Duodenal mucosa (tissue), 2 donors: Measurements from ENCODE around the gene DDX23.
A peak's percentile ranks its signal among the peaks of the same experiment; 100 is the strongest.
"Not testable (repeated sequence)": the region's sequence is repeated elsewhere in the genome, so short reads cannot be mapped to it uniquely, and the experiment has no call there.

Source experiments
- H3K27ac ChIP-seq: one replicate; pipeline ENCODE4 v1.7.0; 2013; ENCODE audit warnings: low read depth, low read length
- H3K27me3 ChIP-seq, 2 donors: one replicate each; pipeline ENCODE4 v1.7.0; 2013; ENCODE audit warnings: low read length in 2 of 2, control low read depth in 1 of 2; ENCODE audit not compliant: insufficient read depth in 2 of 2, control insufficient read depth in 1 of 2
- H3K36me3 ChIP-seq, 2 donors: one replicate each; pipeline ENCODE4 v1.7.0; 2013; ENCODE audit warnings: low read length in 2 of 2, control low read depth in 1 of 2; ENCODE audit not compliant: insufficient read depth in 2 of 2, control insufficient read depth in 1 of 2
- H3K4me1 ChIP-seq, 2 donors: one replicate each; pipeline ENCODE4 v1.7.0; 2013; ENCODE audit warnings: low read length in 2 of 2, control low read depth in 1 of 2; ENCODE audit not compliant: insufficient read depth in 2 of 2, control insufficient read depth in 1 of 2
- H3K4me3 ChIP-seq, 2 donors: one replicate each; pipeline ENCODE4 v1.7.0; 2013; ENCODE audit warnings: low read length in 2 of 2, low read depth in 1 of 2
- H3K9ac ChIP-seq, 2 donors: one replicate each; pipeline ENCODE4 v1.7.0; 2013; ENCODE audit warnings: low read length in 2 of 2, low read depth in 1 of 2
- H3K9me3 ChIP-seq, 2 donors: one replicate each; pipeline ENCODE4 v1.7.0; 2013; ENCODE audit warnings: low read length in 2 of 2, control low read depth in 1 of 2; ENCODE audit not compliant: control insufficient read depth in 1 of 2

The DDX23 gene

DNA sequence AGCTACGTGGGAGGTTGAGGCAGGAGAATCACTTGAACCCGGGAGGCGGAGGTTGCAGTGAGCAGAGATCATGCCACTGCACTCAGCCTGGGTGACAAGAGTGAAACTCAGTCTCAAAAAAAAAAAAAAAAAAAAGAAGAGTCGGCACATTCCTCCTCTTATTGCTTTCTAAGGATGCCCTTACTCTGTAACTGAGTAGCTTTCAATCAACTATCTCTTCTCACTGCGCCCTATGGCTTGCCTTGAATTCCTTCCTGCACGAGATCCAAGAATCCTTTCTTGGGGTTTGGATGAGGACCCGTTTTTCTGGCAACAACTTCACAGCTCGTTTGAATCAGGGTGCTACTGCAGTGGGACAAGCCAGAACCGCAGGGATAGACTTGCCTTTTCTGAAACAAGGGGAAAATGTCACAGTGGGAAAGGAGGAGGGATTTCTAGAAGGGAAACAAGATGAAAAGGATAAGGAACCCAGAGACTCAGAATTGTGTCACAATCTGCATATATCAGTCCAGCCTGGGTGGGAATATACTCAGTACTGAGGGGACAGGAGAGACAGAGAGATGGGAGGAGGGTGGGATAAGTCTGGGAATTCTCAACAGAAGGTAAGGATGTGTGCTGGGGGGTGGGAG is 29.8 kb upstream of the DDX23 start:
- Histone ChIP-seq H3K36me3 (no peaks in the 10 kb centered on the region), H3K9ac (no peak overlapping the region), H3K27ac (no peak overlapping the region), H3K4me3 (no peak overlapping the region), H3K4me1 (peaks cover 13 to 15% of the 10 kb centered on the region in 2 donors), H3K9me3 (no peaks in the 10 kb centered on the region), H3K27me3 (peaks cover 0 to 4% of the 10 kb centered on the region in 2 donors)

DNA sequence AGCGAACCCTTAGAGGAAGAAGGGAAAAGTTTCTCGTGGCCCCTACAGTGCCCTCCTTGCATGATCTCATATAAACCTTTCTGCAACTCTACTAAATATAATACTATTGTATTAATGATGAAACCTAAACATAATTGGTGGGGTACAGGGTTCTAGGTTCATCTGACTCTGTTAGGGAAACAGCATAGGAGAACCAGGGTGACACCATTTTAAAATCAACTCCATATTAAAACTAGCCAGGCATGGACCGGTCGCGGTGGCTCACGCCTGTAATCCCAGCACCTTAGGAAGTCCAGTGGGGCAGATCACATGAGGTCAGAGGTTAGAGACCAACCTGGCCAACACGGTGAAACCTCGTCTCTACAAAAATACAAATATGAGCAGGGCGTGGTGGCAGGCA is 28.7 kb upstream of the DDX23 start:
- Histone ChIP-seq H3K27me3 (peaks cover 0 to 4% of the 10 kb centered on the region in 2 donors), H3K4me1 (peaks cover 13 to 15% of the 10 kb centered on the region in 2 donors), H3K9ac (no peak overlapping the region), H3K9me3 (no peaks in the 10 kb centered on the region), H3K4me3 (no peak overlapping the region), H3K27ac (no peak overlapping the region), H3K36me3 (no peaks in the 10 kb centered on the region)

DNA sequence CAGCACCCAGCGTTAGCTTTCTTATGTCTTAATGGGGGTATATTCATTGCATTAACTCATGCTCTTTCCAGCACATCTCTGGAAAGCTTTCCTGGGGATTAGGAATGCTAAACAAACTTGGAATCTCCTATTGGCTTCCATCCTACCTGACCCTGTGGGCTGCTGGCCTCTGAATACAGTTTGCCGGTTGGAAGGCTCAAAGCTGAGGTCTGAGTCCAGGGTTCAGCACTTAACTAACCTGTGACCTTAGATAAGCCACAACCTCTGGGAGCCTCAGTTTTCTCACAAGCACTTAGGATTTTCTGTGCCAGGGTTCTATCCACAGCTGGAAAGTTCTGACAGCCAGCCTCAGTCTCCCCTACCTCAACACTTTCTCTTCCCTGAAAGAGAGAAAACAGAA is 26.6 kb upstream of the DDX23 start:
- H3K36me3 ChIP-seq: no peaks in the 10 kb centered on the region
- no peak overlapping the region for H3K4me3 ChIP-seq
- H3K27me3 ChIP-seq: peaks cover 0 to 4% of the 10 kb centered on the region in 2 donors
- peaks cover 9 to 10% of the 10 kb centered on the region in 2 donors for H3K4me1 ChIP-seq
- no peak overlapping the region for H3K9ac ChIP-seq
- H3K27ac ChIP-seq: no peak overlapping the region
- no peaks in the 10 kb centered on the region for H3K9me3 ChIP-seq

DNA sequence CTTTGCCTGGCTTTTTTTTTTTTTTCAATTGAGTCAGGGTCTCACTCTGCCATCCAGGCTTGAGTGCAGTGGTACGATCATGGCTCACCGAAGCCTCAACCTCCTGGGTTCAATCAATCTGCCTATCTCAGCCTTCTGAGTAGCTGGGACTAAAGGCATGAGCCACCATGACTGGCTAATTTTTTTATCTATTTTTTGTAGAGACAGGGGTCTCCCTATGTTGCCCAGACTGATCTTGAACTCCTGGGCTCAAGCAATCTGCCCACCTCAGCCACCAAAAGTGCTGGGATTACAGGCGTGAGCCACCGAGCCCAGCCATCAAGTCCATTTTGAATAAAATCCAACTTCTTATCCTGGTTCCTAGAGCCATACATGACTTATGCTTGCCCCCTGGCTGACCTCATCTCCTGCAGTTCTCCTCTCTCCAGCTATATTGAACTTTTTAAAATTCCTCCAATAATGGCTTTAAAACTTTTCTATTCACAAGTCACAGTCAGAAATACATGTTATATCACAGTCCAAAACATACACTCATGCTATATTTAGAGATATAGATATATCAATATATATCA is 24.1 kb upstream of the DDX23 start:
- no peaks in the 10 kb centered on the region for H3K9me3 ChIP-seq
- no peaks in the 10 kb centered on the region for H3K4me1 ChIP-seq
- no peak overlapping the region for H3K27ac ChIP-seq
- H3K27me3 ChIP-seq: no peaks in the 10 kb centered on the region
- no peaks in the 10 kb centered on the region for H3K36me3 ChIP-seq
- H3K4me3 ChIP-seq: no peak overlapping the region
- no peak overlapping the region for H3K9ac ChIP-seq

DNA sequence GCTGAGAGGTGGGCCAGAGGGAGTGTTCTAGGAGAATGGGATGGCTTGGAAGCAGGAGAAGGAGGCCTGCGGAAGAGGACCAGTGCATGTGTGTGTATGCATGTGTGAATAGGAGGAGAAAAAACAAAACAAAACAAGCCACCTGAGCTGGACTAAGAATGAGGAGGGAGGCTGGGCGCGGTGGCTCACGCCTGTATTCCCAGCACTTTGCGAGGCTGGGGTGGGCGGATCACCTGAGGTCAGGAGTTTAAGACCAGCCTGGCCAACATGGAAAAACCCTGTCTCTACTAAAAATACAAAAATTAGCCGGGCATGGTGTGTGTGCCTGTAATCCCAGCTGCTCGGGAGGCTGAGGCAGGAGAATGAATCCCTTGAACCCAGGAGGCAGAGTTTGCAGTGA is 21.6 kb upstream of the DDX23 start:
- H3K36me3 ChIP-seq, H3K27ac ChIP-seq, H3K9me3 ChIP-seq, H3K27me3 ChIP-seq, H3K4me3 ChIP-seq, H3K4me1 ChIP-seq, H3K9ac ChIP-seq: not testable (repeated sequence)

DNA sequence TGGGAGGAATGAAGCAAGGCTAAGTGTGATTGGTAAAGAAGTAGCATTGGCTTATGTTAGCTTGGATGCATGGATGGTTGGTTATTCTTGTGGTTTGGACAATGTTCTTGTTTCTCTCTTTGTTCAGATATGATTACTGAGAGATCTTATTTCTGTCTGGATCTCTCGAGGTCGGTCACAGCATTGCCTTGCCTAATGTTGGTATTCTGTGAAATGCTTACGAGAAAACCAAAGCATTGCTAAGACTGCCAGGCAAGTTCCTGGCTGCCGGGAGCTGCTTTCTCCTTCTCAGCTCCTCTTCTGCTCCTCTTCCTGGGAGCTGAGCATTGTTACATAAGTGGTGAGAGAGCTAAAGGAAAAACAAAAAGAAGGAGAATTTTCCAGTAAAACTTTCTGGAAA is 21.1 kb upstream of the DDX23 start:
- Histone ChIP-seq H3K36me3 (no peaks in the 10 kb centered on the region), H3K27me3 (no peaks in the 10 kb centered on the region), H3K27ac (no peak overlapping the region), H3K4me3 (no peak overlapping the region), H3K9me3 (no peaks in the 10 kb centered on the region), H3K4me1 (no peaks in the 10 kb centered on the region), H3K9ac (no peak overlapping the region)

DNA sequence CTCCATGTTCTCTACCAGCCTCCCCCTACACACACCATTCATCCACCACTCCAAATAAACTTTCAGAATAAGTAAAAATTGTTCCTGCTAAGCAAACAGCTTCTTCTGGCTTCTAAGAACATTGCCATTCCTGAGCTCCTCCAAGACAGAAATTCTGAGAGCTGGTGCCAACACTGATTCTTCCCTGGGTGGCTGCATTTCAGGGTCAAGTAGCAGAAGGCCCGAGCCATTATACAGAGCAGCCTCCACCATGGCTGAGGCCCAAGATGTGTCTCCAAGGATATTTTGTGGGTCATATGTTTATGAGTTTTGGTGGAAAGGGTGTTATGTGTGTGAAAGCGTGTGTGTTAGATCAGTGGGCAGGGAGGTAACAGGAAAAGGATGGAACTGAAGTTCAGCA is 17.2 kb upstream of the DDX23 start:
- H3K27me3 ChIP-seq: peaks cover 0 to 3% of the 10 kb centered on the region in 2 donors
- H3K4me1 ChIP-seq: peaks cover 12 to 15% of the 10 kb centered on the region in 2 donors
- H3K4me3 ChIP-seq: no peak overlapping the region
- H3K27ac ChIP-seq: no peak overlapping the region
- H3K9ac ChIP-seq: no peak overlapping the region
- no peaks in the 10 kb centered on the region for H3K9me3 ChIP-seq
- no peaks in the 10 kb centered on the region for H3K36me3 ChIP-seq

DNA sequence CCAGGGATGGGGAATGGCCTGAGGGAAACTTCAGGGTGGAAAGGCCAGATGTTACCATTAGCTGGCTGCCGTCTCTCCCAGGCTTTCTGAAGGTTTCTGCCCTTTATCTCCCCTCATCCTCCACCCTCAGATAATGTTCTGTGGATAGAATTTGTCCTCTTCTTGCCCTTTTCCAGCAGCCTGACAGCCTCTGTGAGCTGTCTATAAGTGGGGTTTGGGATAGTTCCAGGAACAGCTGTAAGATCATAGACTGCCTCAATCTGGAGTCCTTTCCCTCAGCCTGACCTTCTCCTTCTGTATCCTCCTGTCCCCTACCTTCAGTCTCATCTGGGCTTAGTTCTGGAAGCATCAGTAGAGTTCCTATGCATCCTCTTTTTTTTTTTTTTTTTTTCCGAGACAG is 16.5 kb upstream of the DDX23 start:
- Histone ChIP-seq H3K9ac (no peak overlapping the region), H3K4me1 (peaks cover 19 to 20% of the 10 kb centered on the region in 2 donors), H3K27ac (no peak overlapping the region), H3K9me3 (no peaks in the 10 kb centered on the region), H3K36me3 (no peaks in the 10 kb centered on the region), H3K4me3 (no peak overlapping the region), H3K27me3 (peaks cover 0 to 6% of the 10 kb centered on the region in 2 donors)

DNA sequence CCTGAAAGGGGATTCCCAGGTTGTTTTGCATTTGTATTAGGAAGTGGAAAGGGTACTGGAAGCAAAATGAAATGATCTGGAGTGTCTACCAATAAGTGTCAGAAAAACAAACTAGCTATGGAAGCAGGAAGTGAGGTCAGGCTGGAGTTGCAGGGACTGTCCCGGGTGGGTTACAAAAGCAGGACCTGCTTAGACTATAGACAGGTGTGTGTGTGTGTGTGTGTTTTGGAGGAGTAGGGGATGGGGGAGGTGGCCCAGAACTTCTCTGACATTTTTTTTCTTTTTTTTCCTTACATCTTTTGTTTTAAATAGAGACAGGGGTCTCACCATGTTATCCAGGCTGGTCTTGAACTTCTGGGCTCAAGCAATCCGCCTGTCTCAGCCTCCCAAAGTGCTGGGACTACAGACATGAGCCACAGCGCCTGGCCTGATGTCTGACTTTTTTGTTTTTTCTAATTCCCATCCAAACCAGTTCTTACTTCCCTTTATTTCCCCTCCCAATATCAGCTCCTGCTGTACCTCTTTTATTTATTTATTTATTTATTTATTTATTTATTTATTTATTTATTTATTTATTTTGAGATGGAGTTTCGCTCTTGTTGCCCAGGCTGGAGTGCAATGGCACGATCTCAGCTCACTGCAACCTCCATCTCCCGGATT is 14.2 kb upstream of the DDX23 start:
- H3K4me3 ChIP-seq: peak overlapping the region; percentile 56 to 91
- H3K9me3 ChIP-seq: no peaks in the 10 kb centered on the region
- H3K36me3 ChIP-seq: peaks cover 0 to 6% of the 10 kb centered on the region in 2 donors
- H3K4me1 ChIP-seq: peaks cover 20 to 22% of the 10 kb centered on the region in 2 donors
- no peak overlapping the region for H3K27ac ChIP-seq
- peaks cover 0 to 6% of the 10 kb centered on the region in 2 donors for H3K27me3 ChIP-seq
- H3K9ac ChIP-seq: peak overlapping the region in 1 of 2 donors; percentile 81

DNA sequence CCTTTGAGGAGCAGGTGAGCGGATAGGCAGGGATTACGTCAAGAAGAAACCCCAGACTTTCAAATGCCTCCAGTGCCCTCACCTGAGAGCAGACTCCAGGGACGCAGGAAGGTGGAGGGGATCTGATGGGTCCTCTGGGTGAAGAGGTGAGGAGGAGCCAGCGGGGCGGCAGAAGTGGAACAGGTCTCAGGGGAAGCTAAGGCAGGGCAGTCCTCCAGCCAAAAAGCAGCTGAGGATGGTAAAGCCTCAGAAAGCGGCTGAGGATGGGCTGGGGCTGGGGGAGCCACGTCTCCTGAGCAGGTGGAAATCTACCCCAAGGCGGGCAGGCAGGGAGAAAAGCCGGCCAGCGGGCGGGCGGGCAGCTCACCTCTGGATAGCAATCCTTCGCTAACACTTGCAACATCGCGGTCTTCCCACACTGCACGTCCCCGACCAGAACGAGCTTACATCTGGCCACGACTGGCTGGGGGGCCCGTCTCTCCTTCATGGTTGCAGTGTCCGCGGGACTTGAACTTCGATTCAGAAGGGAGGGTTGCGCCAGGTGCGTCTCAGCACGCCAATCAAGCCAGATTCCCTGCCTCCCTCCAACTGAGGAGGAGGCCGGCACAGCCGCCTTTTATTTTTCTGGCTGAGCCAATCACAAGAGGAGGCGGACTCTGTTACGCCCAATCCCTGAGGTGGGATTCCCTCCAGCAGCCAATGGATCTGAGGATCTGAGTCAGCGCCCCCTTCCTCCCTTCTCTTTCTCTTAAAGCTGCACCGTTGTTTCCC is 13.5 kb upstream of the DDX23 start, which contains the start of gene RND1:
Gene RND1 (minus strand): TSS at position 590 of the 771 bp plus-strand sequence. CDS start 103 bp downstream, at position 487.
- peak within 1 kb of the TSS; percentile 81 for H3K9ac ChIP-seq
- no peak within 1 kb of the TSS for H3K27ac ChIP-seq
- peak within 1 kb of the TSS; percentile 87 to 91 for H3K4me3 ChIP-seq
- peaks cover 0 to 6% of the 10 kb centered on the region in 2 donors for H3K36me3 ChIP-seq
- H3K27me3 ChIP-seq: peaks cover 0 to 6% of the 10 kb centered on the region in 2 donors
- H3K4me1 ChIP-seq: peaks cover 20 to 22% of the 10 kb centered on the region in 2 donors
- H3K9me3 ChIP-seq: no peaks in the 10 kb centered on the region
